ENCODE data around the gene NCKAP5.
A peak's percentile ranks its signal among the peaks of the same experiment; 100 is the strongest.

NCKAP5 gene

GRCh38 chr2:133380991-133381390 lies 187.3 kb downstream of the NCKAP5 start:
- no peak for DNase-seq (ENCODE audit: low read depth)

GRCh38 chr2:133378928-133379549 lies 189.2 kb downstream of the NCKAP5 start:
- peak; percentile 56 for DNase-seq (ENCODE audit: low read depth)

GRCh38 chr2:133378386-133378785 lies 189.9 kb downstream of the NCKAP5 start:
- DNase-seq (ENCODE audit: low read depth), result no peak

- DNase-seq (ENCODE audit: low read depth), result no peak
Observed at GRCh38 chr2:133377599-133377998, 190.7 kb downstream of the NCKAP5 start.

GRCh38 chr2:133377021-133377481 lies 191.2 kb downstream of the NCKAP5 start:
- DNase-seq (ENCODE audit: low read depth), result peak; percentile 12

GRCh38 chr2:133374781-133375180 lies 193.5 kb downstream of the NCKAP5 start:
- no peak for DNase-seq (ENCODE audit: low read depth)

- no peak for DNase-seq (ENCODE audit: low read depth)
Observed at GRCh38 chr2:133371286-133371685, 197.0 kb downstream of the NCKAP5 start.

- no peak for DNase-seq (ENCODE audit: low read depth)
Observed at GRCh38 chr2:133369901-133370658, 198.2 kb downstream of the NCKAP5 start.

- no peak for DNase-seq (ENCODE audit: low read depth)
Observed at GRCh38 chr2:133365117-133365516, 203.1 kb downstream of the NCKAP5 start.

- no peak for DNase-seq (ENCODE audit: low read depth)
Observed at GRCh38 chr2:133364636-133365035, 203.6 kb downstream of the NCKAP5 start.

GRCh38 chr2:133363884-133364283 lies 204.4 kb downstream of the NCKAP5 start:
- DNase-seq (ENCODE audit: low read depth), result no peak

GRCh38 chr2:133362061-133362476 lies 206.2 kb downstream of the NCKAP5 start:
- DNase-seq (ENCODE audit: low read depth), result no peak

- DNase-seq (ENCODE audit: low read depth), result no peak
Observed at GRCh38 chr2:133360882-133361281, 207.4 kb downstream of the NCKAP5 start.

- DNase-seq (ENCODE audit: low read depth), result no peak
Observed at GRCh38 chr2:133360190-133360589, 208.1 kb downstream of the NCKAP5 start.

GRCh38 chr2:133352719-133353118 lies 215.5 kb downstream of the NCKAP5 start:
- DNase-seq (ENCODE audit: low read depth), result no peak

GRCh38 chr2:133346654-133347053 lies 221.6 kb downstream of the NCKAP5 start:
- DNase-seq (ENCODE audit: low read depth), result no peak

GRCh38 chr2:133345638-133346037 lies 222.6 kb downstream of the NCKAP5 start:
- no peak for DNase-seq (ENCODE audit: low read depth)

- DNase-seq (ENCODE audit: low read depth), result no peak
Observed at GRCh38 chr2:133344849-133345248, 223.4 kb downstream of the NCKAP5 start.

GRCh38 chr2:133343018-133343352 lies 225.3 kb downstream of the NCKAP5 start:
- no peak for DNase-seq (ENCODE audit: low read depth)

- no peak for DNase-seq (ENCODE audit: low read depth)
Observed at GRCh38 chr2:133342286-133343017, 225.8 kb downstream of the NCKAP5 start.

- no peak for DNase-seq (ENCODE audit: low read depth)
Observed at GRCh38 chr2:133341575-133341974, 226.7 kb downstream of the NCKAP5 start.

- no peak for DNase-seq (ENCODE audit: low read depth)
Observed at GRCh38 chr2:133338224-133338623, 230.0 kb downstream of the NCKAP5 start.

GRCh38 chr2:133334923-133335322 lies 233.3 kb downstream of the NCKAP5 start:
- no peak for DNase-seq (ENCODE audit: low read depth)
